ENCODE results near the gene ATP8A2.

ATP8A2 gene

DNA sequence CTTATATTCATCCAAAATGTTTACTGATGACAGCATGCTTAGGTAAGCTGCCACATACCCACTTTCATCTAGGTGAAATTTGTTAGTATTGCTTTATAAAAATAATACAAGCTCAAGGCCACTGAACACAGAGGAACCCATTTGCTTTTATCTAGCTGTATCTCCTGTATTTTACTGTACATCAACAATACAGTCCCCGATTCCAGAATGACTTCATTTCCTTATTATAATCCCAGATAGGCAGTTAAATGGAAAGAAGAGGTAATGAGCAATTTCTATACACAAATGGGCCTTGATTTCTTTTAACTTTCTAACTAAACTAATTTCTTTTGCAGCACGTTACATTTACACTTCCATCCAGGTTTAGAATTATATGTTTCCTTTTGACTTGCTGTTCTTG, 593.8 kb downstream of the ATP8A2 start:
- no peak for DNase-seq (ENCODE audit: low read depth in 3 of 3)

DNA sequence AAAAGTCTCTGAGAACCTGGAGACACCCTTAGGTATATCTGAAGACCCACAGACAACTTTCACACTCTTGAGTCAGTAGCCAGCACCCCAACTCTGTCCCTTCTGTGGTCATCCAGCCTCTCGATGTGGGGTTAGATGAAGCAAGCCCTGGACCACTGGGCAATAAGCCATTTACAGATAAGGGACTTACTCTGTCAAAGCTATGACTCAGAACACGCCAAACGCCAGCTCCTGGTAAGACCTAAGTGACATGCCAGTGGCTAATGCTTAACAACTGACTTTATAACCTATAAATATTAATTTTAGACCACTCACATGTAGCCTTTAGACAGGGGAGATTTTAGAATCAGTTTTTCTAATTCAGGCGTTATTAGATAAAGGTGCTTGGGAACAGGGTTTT, 594.3 kb downstream of the ATP8A2 start:
- no peak for DNase-seq (ENCODE audit: low read depth in 3 of 3)

DNA sequence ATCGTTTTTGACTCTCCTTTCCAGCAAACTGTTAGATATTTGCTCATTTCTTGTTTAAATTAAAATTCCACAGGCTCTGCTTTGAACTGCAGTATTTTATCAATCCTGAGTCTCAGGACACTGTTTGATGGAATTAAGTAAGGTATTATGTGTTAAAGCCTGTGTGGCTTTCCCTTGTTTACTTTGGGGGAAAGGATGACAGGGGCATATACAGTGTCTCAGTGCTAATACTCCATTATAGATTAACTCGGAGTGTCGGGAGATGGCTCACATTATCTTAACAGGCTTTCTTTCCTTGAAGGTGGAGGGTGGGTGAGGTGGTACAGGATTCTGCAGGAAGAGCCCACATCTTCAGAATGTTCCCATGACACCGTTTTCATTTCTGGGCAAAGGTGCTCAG, 595.4 kb downstream of the ATP8A2 start:
- no peak for DNase-seq (ENCODE audit: low read depth in 3 of 3)

DNA sequence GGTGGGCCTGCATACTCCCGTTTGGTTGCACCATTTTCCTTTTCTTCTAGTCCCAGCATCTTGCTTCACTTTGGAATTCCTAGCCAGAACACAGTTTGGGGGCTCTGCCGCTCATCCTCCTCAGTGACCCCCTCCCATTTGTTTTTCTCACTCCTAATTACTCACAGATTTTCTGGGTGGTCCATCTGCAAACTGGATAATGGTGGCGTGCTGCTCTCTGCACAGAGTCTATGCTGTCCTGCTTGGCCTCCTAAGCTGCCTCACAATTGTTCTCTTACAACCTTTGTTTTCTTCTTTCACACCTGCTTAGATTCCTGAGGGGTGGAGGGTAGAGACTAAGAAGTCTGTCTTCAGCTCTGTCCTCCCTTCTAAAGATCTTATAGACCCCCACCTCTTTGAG, 599.3 kb downstream of the ATP8A2 start:
- no peak for DNase-seq (ENCODE audit: low read depth in 3 of 3)

DNA sequence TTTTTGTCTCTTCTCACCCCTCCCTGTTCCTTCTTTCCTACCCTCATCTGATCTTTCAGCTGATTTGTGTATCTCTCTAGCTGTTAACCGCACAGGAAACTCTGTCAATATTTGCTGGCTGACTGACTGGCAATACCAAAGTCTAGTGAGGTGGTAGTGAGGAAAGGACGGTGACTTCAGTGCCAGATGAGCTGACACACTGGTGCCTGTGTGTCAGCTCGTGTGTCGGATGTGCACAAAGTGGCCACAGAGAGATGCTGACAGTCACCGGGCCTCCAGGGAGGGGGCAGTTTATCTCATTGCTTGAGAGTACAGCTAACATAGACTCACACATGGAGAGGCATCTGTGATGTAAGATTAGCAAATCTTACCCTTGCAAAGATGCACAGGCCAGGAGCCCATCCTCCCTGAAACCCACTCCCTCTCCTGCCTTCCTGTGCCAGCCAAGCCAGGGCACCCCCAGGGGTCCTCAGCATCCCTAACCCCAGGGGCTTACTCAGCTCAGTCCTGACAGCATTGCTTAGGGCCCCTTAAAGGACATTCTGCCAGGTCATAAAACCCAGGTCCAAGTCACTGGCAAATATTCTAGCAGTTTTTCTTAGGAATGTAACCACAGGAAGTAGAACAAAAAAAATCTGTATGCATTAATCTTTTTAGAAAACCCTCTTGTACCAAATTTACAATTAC, 599.8 kb downstream of the ATP8A2 start:
- peak in 1 of 3 experiments; percentile 9 for DNase-seq (ENCODE audit: low read depth in 3 of 3)

DNA sequence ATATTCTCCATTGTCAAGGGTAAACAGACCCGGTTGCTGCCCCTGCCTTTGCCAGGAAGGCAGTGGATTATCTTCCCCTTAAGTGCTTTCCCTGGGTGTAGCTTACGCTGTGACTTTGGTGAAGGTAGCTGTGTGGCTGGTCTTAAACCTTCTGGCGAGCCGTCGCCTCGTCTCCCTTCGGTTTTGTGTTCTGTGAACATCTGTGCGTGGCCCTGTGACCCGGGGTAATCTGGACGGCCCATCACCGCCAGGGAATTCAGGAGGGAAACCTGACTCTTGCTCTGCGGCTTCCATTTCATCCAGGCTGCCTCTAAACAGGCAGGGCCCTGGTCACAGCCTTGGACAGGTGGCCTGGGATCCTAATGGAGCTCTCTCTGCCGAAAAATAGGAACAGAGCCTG, 601.3 kb downstream of the ATP8A2 start:
- DNase-seq (ENCODE audit: low read depth in 3 of 3), result no peak

DNA sequence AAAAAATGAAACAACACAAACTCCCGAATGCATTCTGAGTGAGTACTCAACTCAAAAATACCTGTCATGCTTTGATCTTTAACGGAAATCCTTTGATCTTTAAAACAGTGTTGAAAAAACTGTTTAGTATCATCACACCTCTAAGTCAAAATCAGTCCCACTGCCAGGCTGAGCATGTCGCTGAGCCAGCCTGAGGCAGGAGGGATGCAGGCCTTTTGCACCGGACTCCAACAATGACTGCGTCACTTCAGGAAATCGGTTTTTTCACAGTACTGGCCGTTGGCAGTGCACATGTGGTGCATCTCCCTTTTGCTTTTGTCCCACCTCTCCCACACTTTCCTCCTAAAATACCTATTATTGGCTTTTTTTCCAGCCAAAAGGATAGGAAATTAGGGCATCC, 601.8 kb downstream of the ATP8A2 start:
- no peak for DNase-seq (ENCODE audit: low read depth in 3 of 3)

DNA sequence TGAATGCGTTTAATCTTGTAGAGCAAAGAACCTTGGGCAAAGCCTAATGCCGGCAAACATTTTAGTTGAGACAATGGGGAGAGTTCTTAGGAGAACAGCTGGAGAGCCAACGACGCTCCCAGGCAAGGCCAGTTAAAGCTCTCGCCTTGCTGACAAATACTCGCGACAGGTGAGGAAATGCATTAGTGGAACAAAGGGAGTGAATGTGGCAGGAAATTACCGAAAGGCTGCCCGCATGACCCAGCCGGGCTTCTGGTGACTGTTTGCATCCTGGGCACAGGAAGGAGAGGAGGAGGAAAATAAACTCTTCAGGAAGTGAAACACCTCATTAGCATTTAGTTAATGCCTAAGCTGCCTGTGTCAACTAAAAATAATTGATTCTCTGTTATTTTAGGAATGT, 605.4 kb downstream of the ATP8A2 start:
- no peak for DNase-seq (ENCODE audit: low read depth in 3 of 3)

DNA sequence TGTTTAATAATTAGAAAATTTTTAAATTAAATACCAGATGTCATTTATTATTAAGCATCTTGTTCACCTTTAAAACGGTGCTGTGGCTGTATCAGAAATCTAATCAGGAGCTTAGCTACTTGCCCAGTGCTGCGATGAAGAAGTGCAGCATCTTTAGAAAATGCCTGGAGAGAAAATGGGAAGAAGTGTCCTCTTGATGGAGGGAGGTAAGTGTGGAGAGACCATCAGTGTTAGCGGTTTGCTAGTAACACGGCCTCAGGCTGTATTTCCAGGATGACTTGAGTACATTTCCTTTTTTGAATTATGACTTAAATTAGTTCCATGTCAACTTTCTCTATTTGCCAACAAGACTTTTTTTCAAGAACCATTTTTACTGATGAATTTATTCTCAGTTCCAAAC, 605.9 kb downstream of the ATP8A2 start:
- DNase-seq (ENCODE audit: low read depth in 3 of 3), result no peak

DNA sequence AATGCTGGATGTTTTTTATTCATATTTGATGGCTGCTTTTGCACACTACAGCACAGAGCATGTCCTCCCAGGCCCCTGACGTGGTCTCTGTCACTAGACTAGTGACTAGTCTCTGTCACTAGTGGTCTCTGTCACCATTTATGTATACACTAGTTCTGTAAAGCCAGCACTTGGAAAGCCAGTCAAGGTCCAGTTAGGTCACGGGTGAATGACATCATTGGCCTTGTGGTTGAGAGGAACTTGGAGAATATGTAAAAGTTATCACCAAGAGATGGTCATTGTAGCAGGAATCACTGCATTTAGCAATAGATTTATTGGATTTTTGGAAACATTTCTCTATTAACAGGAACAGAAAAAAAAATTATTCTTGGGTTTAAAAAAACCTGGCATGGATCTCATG, 607.2 kb downstream of the ATP8A2 start:
- DNase-seq (ENCODE audit: low read depth in 3 of 3), result no peak

DNA sequence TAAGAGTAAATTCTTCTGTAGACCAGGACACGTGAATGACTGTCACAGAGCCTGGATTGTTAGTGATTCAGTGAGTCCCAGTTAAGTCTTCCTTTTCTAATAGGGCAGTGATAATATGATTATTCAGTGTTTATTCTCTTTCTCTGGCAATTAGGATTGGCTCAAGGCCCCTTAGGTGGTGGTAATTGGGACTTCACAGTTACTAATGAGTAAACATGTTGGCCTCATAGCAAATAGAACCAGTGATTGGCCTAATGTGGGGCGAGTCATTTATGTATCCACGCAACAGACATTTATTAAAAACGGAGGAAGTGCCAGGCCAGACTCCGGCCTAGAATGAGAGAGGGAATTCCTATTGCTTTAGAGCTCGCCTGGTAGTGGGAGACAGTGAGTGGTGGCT, 607.6 kb downstream of the ATP8A2 start:
- no peak for DNase-seq (ENCODE audit: low read depth in 3 of 3)

DNA sequence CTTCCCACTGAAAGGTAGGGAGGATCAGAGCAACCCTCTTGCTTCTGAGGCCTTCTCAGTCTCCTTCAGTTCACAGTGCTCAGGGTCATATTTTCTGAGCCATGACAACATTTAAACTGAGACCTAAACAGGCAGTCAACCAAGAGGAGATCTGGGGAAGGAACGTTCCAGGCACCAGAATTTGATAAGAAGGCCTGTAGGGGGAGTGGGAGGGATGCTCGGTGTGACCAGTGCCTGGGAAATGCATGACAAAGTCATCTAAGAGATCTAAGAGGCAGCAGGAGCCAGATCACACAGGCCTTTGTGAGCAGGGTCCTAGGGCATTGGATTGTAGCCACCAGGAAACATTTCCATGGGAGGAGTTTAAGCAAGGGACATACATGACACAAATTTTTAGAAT, 608.5 kb downstream of the ATP8A2 start:
- DNase-seq (ENCODE audit: low read depth in 3 of 3), result no peak

DNA sequence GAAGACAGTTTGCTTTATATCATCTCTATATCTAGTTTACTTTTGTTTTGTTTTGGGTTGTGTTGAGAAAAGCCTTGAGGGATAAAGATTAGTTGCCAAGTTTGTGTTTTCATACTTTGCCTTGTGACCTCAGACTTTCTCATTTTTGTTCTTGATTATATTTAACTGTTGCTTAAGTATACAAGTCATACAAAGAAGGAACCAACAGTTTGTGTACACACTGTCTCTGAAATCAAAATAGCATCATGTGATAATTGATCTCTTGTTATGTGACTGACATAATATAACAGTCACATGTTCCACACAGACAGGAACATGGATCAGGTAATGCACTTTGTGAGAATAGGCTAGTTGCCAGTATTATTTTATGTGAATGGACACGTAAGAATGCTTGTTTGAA, 609.3 kb downstream of the ATP8A2 start:
- DNase-seq (ENCODE audit: low read depth in 3 of 3), result no peak

DNA sequence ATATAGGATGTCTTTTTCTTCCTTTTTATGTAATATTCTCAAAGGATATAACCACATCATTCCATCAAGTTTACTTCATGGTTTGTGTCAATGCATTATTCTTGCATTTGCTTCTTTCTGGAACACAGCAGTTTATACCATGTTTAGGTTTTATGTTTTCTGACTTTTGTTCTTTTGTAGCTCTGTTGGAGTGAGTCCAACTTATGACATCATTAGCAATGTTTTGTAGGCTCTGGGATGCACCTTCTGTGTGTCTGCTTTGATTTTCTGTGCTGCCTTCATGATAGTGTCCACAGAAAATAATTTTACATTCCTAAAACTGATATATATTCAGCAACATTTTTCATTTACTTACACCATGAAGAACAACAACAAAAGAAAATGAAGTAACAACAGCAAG, 611.1 kb downstream of the ATP8A2 start:
- no peak for DNase-seq (ENCODE audit: low read depth in 3 of 3)

DNA sequence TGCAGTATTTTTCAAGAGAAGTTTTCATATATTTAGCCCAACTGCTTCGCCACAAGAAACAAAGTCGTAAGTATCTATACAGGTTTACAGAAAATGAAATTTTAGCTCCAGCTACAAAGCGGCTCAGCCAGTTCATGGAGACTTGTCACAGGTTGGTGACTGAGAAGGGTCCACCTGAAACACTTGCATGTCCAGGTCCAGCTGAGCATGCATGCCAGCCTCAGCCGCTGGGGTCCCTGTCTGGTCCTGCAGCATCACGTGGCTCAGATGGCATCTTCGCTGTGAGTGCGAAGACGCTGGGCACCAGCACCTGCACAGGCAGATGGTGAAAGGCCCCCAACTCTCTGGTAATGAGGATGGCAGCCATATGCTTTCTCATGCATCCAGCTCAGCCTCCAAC, 616.2 kb downstream of the ATP8A2 start:
- DNase-seq (ENCODE audit: low read depth in 3 of 3), result no peak

DNA sequence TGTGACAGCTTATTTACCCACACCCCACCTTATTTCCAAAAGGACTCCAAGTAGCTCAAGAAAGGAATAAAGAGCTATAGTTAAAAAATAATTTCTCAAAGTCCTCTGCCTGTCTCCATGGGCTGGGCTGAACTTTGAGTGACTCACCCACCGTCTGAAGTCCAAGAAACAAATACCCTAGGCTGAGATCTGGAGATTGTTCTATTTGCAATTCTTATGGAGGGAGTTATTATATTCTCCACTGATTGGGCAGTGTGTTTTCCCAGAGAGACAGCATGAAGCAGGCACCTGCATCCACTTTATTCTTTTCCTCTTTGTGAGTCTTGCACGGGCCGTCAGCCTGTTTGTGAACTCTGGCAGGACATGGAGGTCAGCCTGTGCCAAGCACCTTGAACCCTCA, 616.9 kb downstream of the ATP8A2 start:
- no peak for DNase-seq (ENCODE audit: low read depth in 3 of 3)

DNA sequence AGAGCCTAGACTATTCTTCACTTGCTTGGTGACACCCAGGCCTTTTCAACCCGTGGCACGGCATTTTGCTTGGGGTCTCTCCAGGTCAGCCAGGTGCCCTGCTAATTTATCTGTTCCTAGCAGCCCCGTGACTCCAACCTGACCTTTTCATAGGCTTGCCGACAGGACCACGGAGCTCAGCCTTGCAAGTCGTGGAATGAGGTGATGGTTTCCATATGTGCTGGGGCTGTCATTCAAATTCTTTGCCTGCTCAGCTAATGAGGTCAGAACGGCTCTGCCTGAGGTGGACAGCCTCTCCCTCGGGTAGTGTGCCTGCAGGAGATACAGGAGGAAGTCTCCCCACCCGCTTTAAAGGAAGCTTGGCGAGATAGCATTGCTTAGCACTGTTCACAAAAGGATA, 619.0 kb downstream of the ATP8A2 start:
- no peak for DNase-seq (ENCODE audit: low read depth in 3 of 3)

DNA sequence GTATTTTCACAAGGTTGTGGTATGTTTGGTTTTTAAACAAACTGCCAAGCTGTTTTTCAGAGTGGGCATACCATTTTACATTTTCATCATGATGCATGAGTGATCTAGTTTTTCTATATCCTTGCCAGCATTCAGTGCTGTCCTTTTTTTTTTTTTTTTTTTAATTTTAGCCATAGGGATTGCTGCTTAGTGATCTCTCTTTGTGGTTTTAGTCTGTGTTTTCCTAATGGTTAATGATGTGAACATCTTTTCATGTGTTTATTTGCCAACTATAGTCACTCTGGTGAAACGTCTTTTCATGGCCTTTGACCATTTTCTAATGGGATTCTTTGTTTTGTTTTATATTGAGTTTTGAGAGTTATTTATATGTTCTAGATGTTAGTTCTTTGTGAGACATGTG, 620.3 kb downstream of the ATP8A2 start:
- DNase-seq (ENCODE audit: low read depth in 3 of 3), result no peak

DNA sequence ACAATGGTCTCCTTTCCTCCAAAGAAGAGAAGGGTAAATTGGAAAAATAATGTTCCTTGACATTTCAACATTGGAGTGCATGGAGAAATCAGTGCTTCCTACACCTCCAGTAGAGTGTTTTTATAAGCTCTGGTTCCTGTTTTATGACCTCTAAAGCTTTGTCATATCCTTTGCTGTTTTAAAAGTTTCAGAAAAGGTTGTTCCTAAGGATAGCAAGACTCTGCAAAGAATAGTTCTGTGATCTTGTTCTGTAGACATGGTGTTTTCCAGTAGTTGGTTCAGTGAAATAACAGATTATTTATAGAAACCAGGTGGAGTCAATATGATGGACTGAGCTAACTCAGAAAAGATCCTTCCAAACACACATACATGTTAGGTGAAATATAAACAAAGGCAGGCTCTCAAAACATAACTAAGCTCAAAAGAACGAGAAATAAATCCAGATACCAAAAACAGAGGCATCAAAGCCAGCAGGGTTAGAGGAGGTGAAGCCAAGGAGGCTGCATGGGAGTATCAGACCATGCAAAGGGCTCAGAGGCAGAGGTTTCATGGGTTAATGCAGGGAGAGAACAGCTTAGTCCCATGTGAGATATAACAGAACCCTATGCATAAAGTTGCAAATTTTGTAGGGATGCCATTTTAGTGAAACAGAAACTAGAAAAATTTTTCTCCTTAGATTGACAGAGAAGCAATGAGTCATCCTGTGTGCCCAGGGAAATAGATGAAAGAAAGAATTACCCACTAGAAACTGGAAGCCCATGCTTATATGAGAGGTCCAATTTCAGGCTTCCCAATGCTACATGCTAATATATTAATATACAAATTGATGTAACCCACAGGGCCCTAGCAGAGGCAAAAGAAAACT, 635.7 kb downstream of the ATP8A2 start:
- no peak for DNase-seq (ENCODE audit: low read depth in 3 of 3)

DNA sequence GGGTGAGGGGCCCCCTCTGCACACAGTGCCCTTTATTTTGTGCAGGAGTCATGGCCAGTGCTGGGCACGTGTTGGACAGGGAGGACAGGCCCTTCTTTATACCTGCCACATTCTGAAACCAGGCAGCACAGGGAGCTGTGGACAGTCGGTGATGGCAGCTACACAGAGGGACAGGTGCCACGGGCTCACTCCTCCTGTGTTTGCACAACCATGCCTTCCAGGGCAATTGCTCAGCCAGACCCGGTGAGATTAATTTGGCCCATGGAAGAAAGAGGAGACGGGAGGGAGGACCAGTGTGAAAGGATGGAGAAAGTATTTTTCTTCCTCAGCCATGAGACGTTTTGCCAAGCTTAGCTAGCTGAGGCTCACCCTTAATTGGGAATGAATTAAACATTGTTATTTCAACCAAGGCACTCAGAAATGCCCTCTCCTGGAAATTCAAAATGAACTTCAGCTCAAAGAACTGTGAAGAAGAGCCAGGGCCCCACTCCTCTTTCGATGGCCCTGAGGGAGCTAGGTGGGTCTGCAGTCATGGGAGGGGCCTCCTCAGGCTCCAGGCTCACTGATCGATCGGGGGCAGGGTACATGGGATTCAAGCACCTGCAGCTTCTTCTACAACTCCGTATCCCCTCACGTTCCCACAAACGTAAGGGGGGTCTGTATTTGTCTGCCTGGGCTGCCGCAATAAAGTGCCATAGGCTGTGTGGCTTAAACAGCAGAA, 638.9 kb downstream of the ATP8A2 start:
- no peak for DNase-seq (ENCODE audit: low read depth in 3 of 3)

DNA sequence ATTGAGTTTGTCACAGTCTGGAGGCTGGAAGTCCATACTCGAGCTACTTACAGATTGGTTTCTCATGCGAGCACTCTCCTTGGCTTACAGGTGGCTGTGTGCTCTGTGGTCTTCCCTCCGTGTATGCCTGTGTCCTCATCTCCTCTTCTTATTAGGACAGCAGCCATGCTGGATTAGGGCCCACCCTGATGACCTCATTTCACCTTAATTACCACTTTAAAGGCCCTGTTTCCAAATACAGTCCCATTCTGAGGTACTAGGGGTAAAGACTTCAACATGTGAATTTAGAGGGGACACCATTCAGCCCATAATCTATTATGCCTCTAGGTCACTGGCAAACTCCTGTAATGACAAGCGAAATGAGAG, 639.4 kb downstream of the ATP8A2 start:
- no peak for DNase-seq (ENCODE audit: low read depth in 3 of 3)

DNA sequence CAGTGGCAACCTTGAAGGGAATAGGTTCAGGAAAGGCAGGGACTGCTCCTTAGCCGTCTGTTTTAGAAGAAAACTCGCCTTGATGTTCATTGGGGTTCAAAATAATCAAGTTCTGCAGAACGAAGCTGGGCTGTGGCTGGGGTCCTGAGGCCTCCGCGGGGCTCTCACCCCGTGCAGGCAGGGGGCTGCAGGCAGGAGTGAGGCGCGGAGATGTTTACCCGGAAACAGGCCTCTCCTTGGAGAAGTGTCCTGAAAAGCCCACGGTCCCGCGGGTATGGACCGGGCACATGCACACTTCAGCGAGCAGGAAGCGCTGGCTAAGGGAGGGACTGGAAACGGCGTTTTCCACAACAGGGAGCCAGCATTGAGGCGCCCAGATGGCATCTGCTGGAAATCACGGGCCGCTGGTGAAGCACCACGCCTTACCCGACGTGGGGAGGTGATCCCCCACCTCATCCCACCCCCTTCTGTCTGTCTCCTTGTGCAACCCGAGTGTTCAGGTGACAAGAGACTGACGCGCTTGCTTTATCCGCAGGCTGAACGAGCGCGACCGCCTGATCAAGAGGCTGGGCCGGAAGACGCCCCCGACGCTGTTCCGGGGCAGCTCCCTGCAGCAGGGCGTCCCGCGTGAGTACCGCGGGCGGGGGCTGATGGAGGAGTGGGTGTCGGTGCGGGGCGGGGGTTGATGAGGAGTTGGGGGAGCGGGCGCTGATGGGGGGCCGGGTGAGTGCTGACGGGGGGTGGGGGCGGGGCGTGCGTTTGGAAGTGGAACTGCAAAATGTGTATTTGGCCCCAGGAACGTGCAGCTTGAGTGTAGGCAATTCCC, 640.4 kb downstream of the ATP8A2 start:
- DNase-seq (ENCODE audit: low read depth in 3 of 3), result peak; percentile 23 to 58 (median 43)
